ENCODE data around the gene DHX8.

DHX8 gene

GRCh38 chr17:43543771-43544575 lies 60.2 kb downstream of the DHX8 start:
- H2AFZ ChIP-seq (ENCODE audit: low read length), result no peak overlapping the region
- no peak overlapping the region for H3K4me3 ChIP-seq (ENCODE audit: low read length, poor library complexity, severe bottlenecking)
- H3F3A ChIP-seq (ENCODE audit: low read depth), result no peaks in the 10 kb centered on the region
- peaks cover 6% of the 10 kb centered on the region for H3K4me1 ChIP-seq (ENCODE audit: insufficient read depth, low read length, poor library complexity, severe bottlenecking)
- no peak overlapping the region for H3K9ac ChIP-seq (ENCODE audit: low read depth, low read length, poor library complexity, severe bottlenecking)
- peaks cover 7% of the 10 kb centered on the region for H4K20me1 ChIP-seq (ENCODE audit: insufficient read depth, low read length, poor library complexity, severe bottlenecking)
- no peaks in the 10 kb centered on the region for H3K36me3 ChIP-seq (ENCODE audit: insufficient read depth, low read length)
- no peak for TF ChIP-seq EZH2phosphoT487 (IDR thresholded peaks at IDR 0.05; ENCODE audit: borderline replicate concordance)
- TF ChIP-seq CTCF (conservative IDR thresholded peaks at IDR 0.05; ENCODE audit: low read length), result no peak
- H3K9me2 ChIP-seq (replicated peaks; ENCODE audit: low read depth, low read length), result no peaks in the 10 kb centered on the region
- no peak overlapping the region for H3K4me2 ChIP-seq (ENCODE audit: low read depth, low read length, poor library complexity, severe bottlenecking)
- H3K9me3 ChIP-seq (ENCODE audit: insufficient read depth, low read depth, low read length), result no peaks in the 10 kb centered on the region
- H3K79me2 ChIP-seq (ENCODE audit: insufficient read depth, low read length), result no peaks in the 10 kb centered on the region
- no peaks in the 10 kb centered on the region for H3K27me3 ChIP-seq (ENCODE audit: insufficient read depth, low read length, poor library complexity, severe bottlenecking)

GRCh38 chr17:43545383-43545632 lies 61.5 kb downstream of the DHX8 start:
- H3K9me2 ChIP-seq (replicated peaks; ENCODE audit: low read depth, low read length), result no peaks in the 10 kb centered on the region
- H3K9me3 ChIP-seq (ENCODE audit: insufficient read depth, low read depth, low read length), result no peaks in the 10 kb centered on the region
- H3K9ac ChIP-seq (ENCODE audit: low read depth, low read length, poor library complexity, severe bottlenecking), result no peak overlapping the region
- H3K36me3 ChIP-seq (ENCODE audit: insufficient read depth, low read length), result no peaks in the 10 kb centered on the region
- peaks cover 7% of the 10 kb centered on the region for H4K20me1 ChIP-seq (ENCODE audit: insufficient read depth, low read length, poor library complexity, severe bottlenecking)
- no peaks in the 10 kb centered on the region for H3K79me2 ChIP-seq (ENCODE audit: insufficient read depth, low read length)
- H3K27me3 ChIP-seq (ENCODE audit: insufficient read depth, low read length, poor library complexity, severe bottlenecking), result no peaks in the 10 kb centered on the region
- no peak overlapping the region for H2AFZ ChIP-seq (ENCODE audit: low read length)
- peaks cover 6% of the 10 kb centered on the region for H3K4me1 ChIP-seq (ENCODE audit: insufficient read depth, low read length, poor library complexity, severe bottlenecking)
- H3K4me3 ChIP-seq (ENCODE audit: low read length, poor library complexity, severe bottlenecking), result no peak overlapping the region
- TF ChIP-seq EZH2phosphoT487 (IDR thresholded peaks at IDR 0.05; ENCODE audit: borderline replicate concordance) (no peak), CTCF (conservative IDR thresholded peaks at IDR 0.05; ENCODE audit: low read length) (no peak)
- H3K4me2 ChIP-seq (ENCODE audit: low read depth, low read length, poor library complexity, severe bottlenecking), result no peak overlapping the region
- H3F3A ChIP-seq (ENCODE audit: low read depth), result no peaks in the 10 kb centered on the region

- peaks cover 6% of the 10 kb centered on the region for H3K4me1 ChIP-seq (ENCODE audit: insufficient read depth, low read length, poor library complexity, severe bottlenecking)
- no peak for TF ChIP-seq EZH2phosphoT487 (IDR thresholded peaks at IDR 0.05; ENCODE audit: borderline replicate concordance)
- H3F3A ChIP-seq (ENCODE audit: low read depth), result no peaks in the 10 kb centered on the region
- peak within 1 kb of the TSS; percentile 41 for H3K4me3 ChIP-seq (ENCODE audit: low read length, poor library complexity, severe bottlenecking)
- no peak within 1 kb of the TSS for H2AFZ ChIP-seq (ENCODE audit: low read length)
- H4K20me1 ChIP-seq (ENCODE audit: insufficient read depth, low read length, poor library complexity, severe bottlenecking), result peaks cover 7% of the 10 kb centered on the region
- H3K36me3 ChIP-seq (ENCODE audit: insufficient read depth, low read length), result no peaks in the 10 kb centered on the region
- no peaks in the 10 kb centered on the region for H3K27me3 ChIP-seq (ENCODE audit: insufficient read depth, low read length, poor library complexity, severe bottlenecking)
- H3K9me2 ChIP-seq (replicated peaks; ENCODE audit: low read depth, low read length), result no peaks in the 10 kb centered on the region
- H3K9ac ChIP-seq (ENCODE audit: low read depth, low read length, poor library complexity, severe bottlenecking), result no peak within 1 kb of the TSS
- H3K9me3 ChIP-seq (ENCODE audit: insufficient read depth, low read depth, low read length), result no peaks in the 10 kb centered on the region
- peak within 1 kb of the TSS; percentile 62 for H3K4me2 ChIP-seq (ENCODE audit: low read depth, low read length, poor library complexity, severe bottlenecking)
- H3K79me2 ChIP-seq (ENCODE audit: insufficient read depth, low read length), result no peaks in the 10 kb centered on the region
Observed at GRCh38 chr17:43546319-43547188, 62.8 kb downstream of the DHX8 start, which contains the start of gene ETV4. ETV4 (minus strand) TSS chr17:43546340; CDS start chr17:43545617, 723 bp downstream.

Data from Loucy (cell line).